Measurements from ENCODE around the gene PROP1.

- TF ChIP-seq CTCF (IDR thresholded peaks at IDR 0.05; ENCODE audit: poor library complexity) (no peak), EZH2phosphoT487 (IDR thresholded peaks at IDR 0.05; ENCODE audit: low read depth, severe bottlenecking, unreplicated experiment) (no peak), EZH2 (IDR thresholded peaks at IDR 0.05; ENCODE audit: borderline replicate concordance) (no peak)
Observed at GRCh38 chr5:177964471-177964870, 31.6 kb downstream of the PROP1 start.

Measured in hepatocyte (in vitro differentiated cells).